ENCODE results near the gene ACOT11. TPM values are rescaled to one million over a fixed set of nuclear protein-coding genes. Genes with fewer than 3 reads are reported as not detected.
"Not testable (repeated sequence)": the region's sequence is repeated elsewhere in the genome, so short reads cannot be mapped to it uniquely, and the experiment has no call there.

Gene ACOT11
- total RNA-seq, 1 donor from 2014 or later, result 64.8 TPM

DNA sequence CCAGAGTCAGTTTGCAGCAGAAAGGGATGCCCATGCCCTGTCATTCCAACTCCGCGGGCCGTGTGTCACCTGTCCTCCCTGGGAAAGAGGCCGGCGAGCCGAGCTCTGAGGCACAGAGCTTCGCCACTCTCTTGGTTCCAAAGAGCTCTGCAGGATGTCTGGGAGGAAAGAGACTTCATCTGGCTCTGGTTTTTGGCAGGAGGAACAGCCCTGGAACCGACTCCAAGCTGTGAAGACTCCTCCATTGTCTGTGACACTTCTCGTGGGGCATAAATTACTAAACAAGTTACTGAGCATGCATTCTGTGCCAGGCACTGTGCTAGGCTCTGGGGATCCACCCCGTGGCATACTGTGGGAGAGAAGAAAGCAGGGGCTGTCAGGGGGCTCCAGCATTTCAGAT lies 79.2 kb downstream of the ACOT11 start:
- intact Hi-C loops (cut with micrococcal nuclease), result no loop called here
- no peaks in the 10 kb centered on the region for H3K9me3 ChIP-seq (replicated peaks)
- DNase-seq, result no peak
- no peaks in the 10 kb centered on the region for H3K36me3 ChIP-seq
- H3K4me1 ChIP-seq, result peaks cover 17% of the 10 kb centered on the region
- H3K27ac ChIP-seq (replicated peaks), result no peak overlapping the region
- H3K27me3 ChIP-seq (ENCODE audit: low read depth), result peaks cover 5% of the 10 kb centered on the region
- TF ChIP-seq, protein P1, sequence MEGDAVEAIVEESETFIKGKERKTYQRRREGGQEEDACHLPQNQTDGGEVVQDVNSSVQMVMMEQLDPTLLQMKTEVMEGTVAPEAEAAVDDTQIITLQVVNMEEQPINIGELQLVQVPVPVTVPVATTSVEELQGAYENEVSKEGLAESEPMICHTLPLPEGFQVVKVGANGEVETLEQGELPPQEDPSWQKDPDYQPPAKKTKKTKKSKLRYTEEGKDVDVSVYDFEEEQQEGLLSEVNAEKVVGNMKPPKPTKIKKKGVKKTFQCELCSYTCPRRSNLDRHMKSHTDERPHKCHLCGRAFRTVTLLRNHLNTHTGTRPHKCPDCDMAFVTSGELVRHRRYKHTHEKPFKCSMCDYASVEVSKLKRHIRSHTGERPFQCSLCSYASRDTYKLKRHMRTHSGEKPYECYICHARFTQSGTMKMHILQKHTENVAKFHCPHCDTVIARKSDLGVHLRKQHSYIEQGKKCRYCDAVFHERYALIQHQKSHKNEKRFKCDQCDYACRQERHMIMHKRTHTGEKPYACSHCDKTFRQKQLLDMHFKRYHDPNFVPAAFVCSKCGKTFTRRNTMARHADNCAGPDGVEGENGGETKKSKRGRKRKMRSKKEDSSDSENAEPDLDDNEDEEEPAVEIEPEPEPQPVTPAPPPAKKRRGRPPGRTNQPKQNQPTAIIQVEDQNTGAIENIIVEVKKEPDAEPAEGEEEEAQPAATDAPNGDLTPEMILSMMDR (IDR thresholded peaks at IDR 0.05; ENCODE audit: borderline replicate concordance), result no peak
- no peak overlapping the region for H3K4me3 ChIP-seq

DNA sequence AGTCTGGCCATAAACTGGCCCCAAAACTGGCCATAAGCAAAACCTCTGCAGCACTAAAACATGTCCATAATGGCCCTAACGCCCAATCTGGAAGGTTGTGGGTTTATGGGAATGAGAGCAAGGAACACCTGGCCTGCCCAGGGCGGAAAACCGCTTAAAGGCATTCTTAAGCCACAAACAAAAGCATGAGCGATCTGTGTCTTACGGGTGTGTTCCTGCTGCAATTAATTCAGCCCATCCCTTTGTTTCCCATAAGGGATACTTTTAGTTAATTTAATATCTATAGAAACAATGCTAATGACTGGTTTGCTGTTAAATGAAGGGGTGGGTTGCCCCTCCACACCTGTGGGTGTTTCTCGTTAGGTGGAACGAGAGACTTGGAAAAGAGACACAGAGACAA lies 87.8 kb downstream of the ACOT11 start:
- intact Hi-C loops (cut with micrococcal nuclease); H3K9me3 ChIP-seq (replicated peaks); H3K27me3 ChIP-seq (ENCODE audit: low read depth); H3K27ac ChIP-seq (replicated peaks); DNase-seq; H3K4me3 ChIP-seq; H3K4me1 ChIP-seq: not testable (repeated sequence)
- H3K36me3 ChIP-seq, result peaks cover 16% of the 10 kb centered on the region

DNA sequence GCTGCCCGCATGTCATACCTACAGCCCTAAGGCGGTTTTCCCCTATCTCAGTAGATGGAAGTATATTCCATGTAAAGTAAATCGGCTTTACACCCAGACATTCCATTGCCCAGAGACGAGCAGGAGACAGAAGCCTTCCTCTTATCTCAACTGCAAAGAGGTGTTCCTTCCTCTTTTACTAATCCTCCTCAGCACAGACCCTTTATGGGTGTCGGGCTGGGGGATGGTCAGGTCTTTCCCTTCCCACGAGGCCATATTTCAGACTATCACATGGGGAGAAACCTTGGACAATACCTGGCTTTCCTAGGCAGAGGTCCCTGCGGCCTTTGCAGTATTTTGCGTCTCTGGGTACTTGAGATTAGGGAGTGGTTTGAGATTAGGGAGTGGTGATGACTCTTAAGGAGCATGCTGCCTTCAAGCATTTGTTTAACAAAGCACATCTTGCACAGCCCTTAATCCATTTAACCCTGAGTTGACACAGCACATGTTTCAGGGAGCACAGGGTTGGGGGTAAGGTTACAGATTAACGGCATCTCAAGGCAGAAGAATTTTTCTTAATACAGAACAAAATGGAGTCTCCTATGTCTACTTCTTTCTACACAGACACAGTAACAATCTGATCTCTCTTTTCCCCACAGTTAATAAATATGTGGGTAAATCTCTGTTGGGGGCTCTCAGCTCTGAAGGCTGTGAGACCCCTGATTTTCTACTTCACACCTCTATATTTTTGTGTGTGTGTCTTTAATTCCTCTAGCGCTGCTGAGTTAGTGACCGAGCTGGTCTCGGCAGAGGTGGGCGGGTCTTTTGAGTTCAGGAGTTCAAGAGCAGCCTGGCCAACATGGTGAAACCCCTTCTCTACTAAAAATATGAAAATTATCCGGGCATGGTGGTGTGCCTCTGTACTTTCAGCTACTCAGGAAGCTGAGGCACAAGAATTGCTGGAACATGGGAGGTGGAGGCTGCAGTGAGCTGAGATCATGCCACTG lies 88.7 kb downstream of the ACOT11 start:
- intact Hi-C loops (cut with micrococcal nuclease); DNase-seq; H3K27me3 ChIP-seq (ENCODE audit: low read depth); H3K4me3 ChIP-seq; H3K27ac ChIP-seq (replicated peaks); H3K9me3 ChIP-seq (replicated peaks); H3K4me1 ChIP-seq: not testable (repeated sequence)
- peaks cover 16% of the 10 kb centered on the region for H3K36me3 ChIP-seq

DNA sequence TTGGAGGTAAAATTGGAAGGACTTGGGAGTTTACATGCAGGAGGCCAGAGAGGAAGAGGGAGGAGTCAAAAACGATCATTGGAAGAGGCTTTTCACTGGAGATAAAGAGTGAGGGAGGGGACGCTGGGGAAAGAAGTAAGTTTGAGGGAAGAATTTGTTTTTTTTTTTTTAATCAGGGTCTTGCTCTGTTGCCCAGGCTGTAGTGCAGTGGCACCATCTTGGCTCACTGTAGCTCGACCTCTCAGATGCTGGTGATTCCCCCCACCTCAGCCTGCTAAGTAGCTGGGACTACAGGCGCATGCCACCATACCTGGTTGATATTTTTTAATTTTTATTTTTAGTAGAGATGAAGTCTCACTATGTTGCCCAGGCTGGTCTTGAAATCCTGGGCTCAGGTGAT lies 92.3 kb downstream of the ACOT11 start:
- H3K36me3 ChIP-seq, result peaks cover 8% of the 10 kb centered on the region
- H3K27ac ChIP-seq (replicated peaks), result no peak overlapping the region
- H3K4me3 ChIP-seq, result no peak overlapping the region
- no peak for DNase-seq
- H3K9me3 ChIP-seq (replicated peaks), result peaks cover 22% of the 10 kb centered on the region
- TF ChIP-seq, protein P1 (IDR thresholded peaks at IDR 0.05; ENCODE audit: borderline replicate concordance), result no peak
- H3K27me3 ChIP-seq (ENCODE audit: low read depth), result no peaks in the 10 kb centered on the region
- intact Hi-C loops (cut with micrococcal nuclease), result no loop called here
- no peaks in the 10 kb centered on the region for H3K4me1 ChIP-seq

- Histone ChIP-seq H3K9me3 (replicated peaks) (peaks cover 22% of the 10 kb centered on the region), H3K27ac (replicated peaks) (no peak within 1 kb of the TSS), H3K36me3 (peaks cover 2% of the 10 kb centered on the region), H3K27me3 (ENCODE audit: low read depth) (no peaks in the 10 kb centered on the region), H3K4me3 (no peak within 1 kb of the TSS), H3K4me1 (peaks cover 2% of the 10 kb centered on the region)
- intact Hi-C loops (cut with micrococcal nuclease), result no loop called here
- TF ChIP-seq, protein P1 (IDR thresholded peaks at IDR 0.05; ENCODE audit: borderline replicate concordance), result no peak
- DNase-seq, result no peak
These were observed 93.1 kb downstream of the ACOT11 start, which contains the start of gene MROH7 for GRCh38 chr1:54640863-54641836. Gene MROH7 (plus strand): TSS chr1:54641786. CDS start chr1:54652927, 11,141 bp downstream.

- intact Hi-C loops (cut with micrococcal nuclease), result no loop called here
- Histone ChIP-seq H3K27ac (replicated peaks) (no peak overlapping the region), H3K9me3 (replicated peaks) (peaks cover 22% of the 10 kb centered on the region), H3K4me3 (no peak overlapping the region), H3K36me3 (no peaks in the 10 kb centered on the region), H3K27me3 (ENCODE audit: low read depth) (no peaks in the 10 kb centered on the region), H3K4me1 (peaks cover 13% of the 10 kb centered on the region)
- TF ChIP-seq, protein P1 (IDR thresholded peaks at IDR 0.05; ENCODE audit: borderline replicate concordance), result no peak
- DNase-seq, result no peak
These were observed 95.7 kb downstream of the ACOT11 start for GRCh38 chr1:54643736-54644135.
